ENCODE results near the gene TTLL1.

The TTLL1 gene

GRCh38 chr22:43088984-43089717, at the start of gene TTLL1:
Gene TTLL1, minus strand, starts transcription at chr22:43089391. Its CDS starts 13,805 bp downstream, at chr22:43075586.
- peak; percentile 87 for DNase-seq (ENCODE audit: low spot score)

- DNase-seq (ENCODE audit: low spot score) = no peak
These were observed 47.6 kb upstream of the TTLL1 start for GRCh38 chr22:43136801-43137200.

- no peak for DNase-seq (ENCODE audit: low spot score)
These were observed 47.1 kb upstream of the TTLL1 start for GRCh38 chr22:43136255-43136654.

GRCh38 chr22:43135565-43135964, 46.4 kb upstream of the TTLL1 start:
- no peak for DNase-seq (ENCODE audit: low spot score)

GRCh38 chr22:43134553-43134952, 45.4 kb upstream of the TTLL1 start:
- no peak for DNase-seq (ENCODE audit: low spot score)

- DNase-seq (ENCODE audit: low spot score) = no peak
These were observed 44.2 kb upstream of the TTLL1 start for GRCh38 chr22:43133401-43133800.

GRCh38 chr22:43131773-43132501, 42.7 kb upstream of the TTLL1 start:
- no peak for DNase-seq (ENCODE audit: low spot score)

- DNase-seq (ENCODE audit: low spot score) = peak; percentile 62
These were observed 40.5 kb upstream of the TTLL1 start for GRCh38 chr22:43129426-43130425.

- DNase-seq (ENCODE audit: low spot score) = peak; percentile 77
These were observed 39.8 kb upstream of the TTLL1 start for GRCh38 chr22:43128928-43129424.

GRCh38 chr22:43128116-43128515, 38.9 kb upstream of the TTLL1 start:
- no peak for DNase-seq (ENCODE audit: low spot score)

GRCh38 chr22:43127166-43127908, 38.1 kb upstream of the TTLL1 start:
- DNase-seq (ENCODE audit: low spot score) = peak; percentile 94

GRCh38 chr22:43126501-43127165, 37.4 kb upstream of the TTLL1 start:
- peak; percentile 93 for DNase-seq (ENCODE audit: low spot score)

GRCh38 chr22:43118953-43119458, 29.8 kb upstream of the TTLL1 start:
- no peak for DNase-seq (ENCODE audit: low spot score)

GRCh38 chr22:43118024-43118849, 29.0 kb upstream of the TTLL1 start:
- DNase-seq (ENCODE audit: low spot score) = no peak

GRCh38 chr22:43116932-43117331, 27.7 kb upstream of the TTLL1 start:
- DNase-seq (ENCODE audit: low spot score) = no peak

- no peak for DNase-seq (ENCODE audit: low spot score)
These were observed 25.8 kb upstream of the TTLL1 start for GRCh38 chr22:43114958-43115357.

- no peak for DNase-seq (ENCODE audit: low spot score)
These were observed 24.5 kb upstream of the TTLL1 start for GRCh38 chr22:43113526-43114251.

- peak; percentile 67 for DNase-seq (ENCODE audit: low spot score)
These were observed 21.9 kb upstream of the TTLL1 start for GRCh38 chr22:43110927-43111623.

Measured in SW480 (cell line).